Endothelial cell of umbilical vein (primary cell): ENCODE results near the gene SPAAR. TPM values are rescaled to one million over a fixed set of nuclear protein-coding genes. Genes with fewer than 3 reads are reported as not detected.
"Not testable (repeated sequence)": the region's sequence is repeated elsewhere in the genome, so short reads cannot be mapped to it uniquely, and the experiment has no call there.

Experiments used
- BruUV-seq: library from RNA; stranded (reverse); fragments of 400-500 nt; replicated peaks from 2 replicates; lab custom pipeline; 2021; lab: Mats Ljungman, UMichigan
- CTCF ChIA-PET: fragments of 300-600, 350-600 bp; sonication (Branson Sonifier 250); formaldehyde crosslinking; loops from one replicate; lab custom pipeline; 2021; ENCODE audit warnings: antibody characterized with exemption, inconsistent platforms; lab: Charles Lee
- POLR2A ChIA-PET: fragments of 300-600, 350-600 bp; sonication (Branson Sonifier 250); formaldehyde crosslinking; loops from one replicate; lab custom pipeline; 2021; ENCODE audit warnings: antibody characterized with exemption, inconsistent platforms; lab: Charles Lee
- DNase-seq: peaks from one replicate; pipeline ENCODE4 v3.0.0-alpha.2; 2011; ENCODE audit warnings: low read depth, low spot score
- FAIRE-seq: peaks from 2 replicates; lab custom pipeline; 2011; peaks lifted over from hg19 to GRCh38; lab: Jason Lieb, UNC
- H2AFZ ChIP-seq: 2 replicates; pipeline ENCODE4 v1.6.0; 2012; ENCODE audit warnings: low read depth, low read length, control low read depth, inconsistent platforms
- H3K27ac ChIP-seq: 2 replicates; pipeline ENCODE4 v1.5.1; 2011; ENCODE audit warnings: low read depth, mild to moderate bottlenecking, control low read depth, low read length, moderate library complexity; ENCODE audit not compliant: insufficient read depth
- H3K27me3 ChIP-seq, 2 experiments: 2 replicates each; pipeline versions ENCODE4 v1.6.0 to v1.6.1; 2011; ENCODE audit warnings: low read length in 2 of 2, mixed read lengths in 1 of 2; ENCODE audit not compliant: control insufficient read depth in 2 of 2, insufficient read depth in 2 of 2
- H3K36me3 ChIP-seq, 2 experiments: 2 replicates in 1 of 2; 3 replicates in 1 of 2; pipeline ENCODE4 v1.5.1; 2011; ENCODE audit warnings: low read length in 2 of 2, mild to moderate bottlenecking in 1 of 2, moderate library complexity in 1 of 2; ENCODE audit not compliant: control insufficient read depth in 2 of 2, insufficient read depth in 2 of 2; ENCODE audit errors: extremely low read depth in 1 of 2
- H3K4me1 ChIP-seq: 3 replicates; pipeline ENCODE4 v1.5.1; 2011; ENCODE audit warnings: mild to moderate bottlenecking, low read length; ENCODE audit not compliant: control insufficient read depth, insufficient read depth; ENCODE audit errors: extremely low read depth
- H3K4me2 ChIP-seq: 2 replicates; pipeline ENCODE4 v1.6.1; 2011; ENCODE audit warnings: low read length, control low read depth, mixed read lengths; ENCODE audit not compliant: insufficient read depth
- H3K4me3 ChIP-seq, 3 experiments: fragments of 200-600 bp in 1 of 3; sonication (generic), shearing (Covaris generic) in 1 of 3; replicated peaks in 1 of 3; 2 replicates each; pipeline ENCODE4 v1.5.1; 2011 to 2016; ENCODE audit warnings: control low read depth in 3 of 3, low read length in 3 of 3, mild to moderate bottlenecking in 2 of 3, inconsistent platforms in 1 of 3, low read depth in 1 of 3, moderate library complexity in 1 of 3; ENCODE audit not compliant: insufficient read depth in 1 of 3
- H3K79me2 ChIP-seq: 2 replicates; pipeline ENCODE4 v1.6.0; 2012; ENCODE audit warnings: low read length, inconsistent platforms; ENCODE audit not compliant: control insufficient read depth, insufficient read depth
- H3K9ac ChIP-seq: replicated peaks from 2 replicates; pipeline ENCODE3; 2011; ENCODE audit warnings: low read length, control low read depth; ENCODE audit not compliant: insufficient read depth; ENCODE audit errors: extremely low read depth
- H3K9me1 ChIP-seq: replicated peaks from 3 replicates; pipeline ENCODE4 v1.6.0; 2011; ENCODE audit warnings: mild to moderate bottlenecking, low read length; ENCODE audit not compliant: control insufficient read depth, insufficient read depth; ENCODE audit errors: extremely low read depth
- H3K9me3 ChIP-seq: replicated peaks from 2 replicates; pipeline ENCODE4 v1.5.1; 2012; ENCODE audit warnings: low read length, inconsistent platforms; ENCODE audit not compliant: control insufficient read depth, insufficient read depth
- H4K20me1 ChIP-seq: replicated peaks from 2 replicates; pipeline ENCODE3; 2011; ENCODE audit warnings: mild to moderate bottlenecking, low read length; ENCODE audit not compliant: control insufficient read depth, insufficient read depth; ENCODE audit errors: extremely low read depth
- CTCF ChIP-seq, 2 donors: IDR thresholded peaks; 1 replicate in 1 of 2; 2 replicates in 1 of 2; pipeline ENCODE4 v1.5.1; 2011; ENCODE audit warnings: low read length in 2 of 2, mild to moderate bottlenecking in 2 of 2, moderate library complexity in 2 of 2, control low read depth in 1 of 2, inconsistent platforms in 1 of 2, low read depth in 1 of 2; ENCODE audit not compliant: insufficient read depth in 1 of 2; ENCODE audit errors: extremely low read depth in 1 of 2
- EZH2 ChIP-seq: IDR thresholded peaks from 2 replicates; pipeline ENCODE4 v1.6.1; 2012; ENCODE audit warnings: borderline replicate concordance, low read depth, mild to moderate bottlenecking, moderate library complexity, low read length, inconsistent platforms; ENCODE audit not compliant: severe bottlenecking
- FOS ChIP-seq: IDR thresholded peaks from 2 replicates; pipeline ENCODE4 v1.6.1; 2011; ENCODE audit warnings: mild to moderate bottlenecking, low read length, moderate library complexity, borderline replicate concordance; ENCODE audit not compliant: insufficient read depth
- GATA2 ChIP-seq: IDR thresholded peaks from 2 replicates; pipeline ENCODE4 v1.7.0; 2011; ENCODE audit warnings: low read depth, mild to moderate bottlenecking, moderate library complexity, mixed read lengths, low read length; ENCODE audit not compliant: insufficient read length, insufficient read depth
- JUN ChIP-seq: IDR thresholded peaks from 2 replicates; pipeline ENCODE4 v1.6.1; 2011; ENCODE audit warnings: borderline replicate concordance, low read depth; ENCODE audit not compliant: insufficient read length, insufficient read depth
- MAX ChIP-seq: IDR thresholded peaks from 2 replicates; pipeline ENCODE4 v1.6.1; 2011; ENCODE audit not compliant: insufficient read depth, insufficient read length
- MYC ChIP-seq: IDR thresholded peaks from one replicate; pipeline ENCODE4 v1.6.1; 2011; ENCODE audit warnings: mild to moderate bottlenecking, low read depth, low read length
- POLR2A ChIP-seq: IDR thresholded peaks from 2 replicates; pipeline ENCODE4 v1.6.1; 2012; ENCODE audit warnings: low read depth, mild to moderate bottlenecking, control low read depth, low read length
- POLR2AphosphoS5 ChIP-seq: IDR thresholded peaks from 2 replicates; pipeline ENCODE4 v1.6.1; 2012; ENCODE audit warnings: low read depth, mild to moderate bottlenecking, control low read depth, low read length, moderate library complexity; ENCODE audit not compliant: insufficient read depth
- dilution Hi-C: fragments of 300-500 bp; cut with MboI; formaldehyde crosslinking; loops from one replicate; pipeline ENCODE4 v1.15.0; 2019; ENCODE audit warnings: low sequenced_read_pairs; ENCODE audit not compliant: extremely low pct_ligation_motif_present
- intact Hi-C: fragments of 100-400 bp; cut with micrococcal nuclease; formaldehyde crosslinking; loops from one replicate; pipeline ENCODE4 v1.10.0; 2022
- polyA plus RNA-seq, 4 experiments: library from polyadenylated mRNA; depleted of rRNA in 3 of 4; stranded (reverse) in 3 of 4; unstranded in 1 of 4; fragments of >200 nt; gene quantifications; 2 replicates each; pipeline versions ENCODE4 v1.2.1 to v1.2.3, GENCODE V29; 2011 to 2012; ENCODE audit warnings: missing spikeins in 1 of 4
- total RNA-seq: library from RNA; stranded (reverse); gene quantifications from 2 replicates; pipeline ENCODE4 v1.2.3, GENCODE V29; 2021

SPAAR gene
- total and polyA plus RNA-seq, 2 donors (not counting 3 experiments of a cell fraction or from before 2014, with no cell fraction given), result 20.8 to 24.8 TPM

- peak overlapping the region; percentile 23 for H3K4me2 ChIP-seq
- POLR2A ChIA-PET, FAIRE-seq, H4K20me1 ChIP-seq, H3K9ac ChIP-seq, H3K36me3 ChIP-seq, intact Hi-C loops, H3K4me3 ChIP-seq, H3K27ac ChIP-seq, H2AFZ ChIP-seq, H3K27me3 ChIP-seq, H3K9me1 ChIP-seq, dilution Hi-C loops, BruUV-seq, H3K9me3 ChIP-seq, DNase-seq: not testable (repeated sequence)
- peaks cover 33% of the 10 kb centered on the region for H3K79me2 ChIP-seq
- TF ChIP-seq POLR2A, result peak; percentile 32
- peaks cover 44% of the 10 kb centered on the region for H3K4me1 ChIP-seq
- CTCF ChIA-PET, result interaction anchor here (0.8 to 6.4 kb wide), 3 partner anchors 10 to 32 kb away, joined by 6 to 46 read pairs (median 14); no protein-coding TSS in a partner anchor
Measured at GRCh38 chr9:35913429-35913828, 4.1 kb downstream of the SPAAR start.

DNA sequence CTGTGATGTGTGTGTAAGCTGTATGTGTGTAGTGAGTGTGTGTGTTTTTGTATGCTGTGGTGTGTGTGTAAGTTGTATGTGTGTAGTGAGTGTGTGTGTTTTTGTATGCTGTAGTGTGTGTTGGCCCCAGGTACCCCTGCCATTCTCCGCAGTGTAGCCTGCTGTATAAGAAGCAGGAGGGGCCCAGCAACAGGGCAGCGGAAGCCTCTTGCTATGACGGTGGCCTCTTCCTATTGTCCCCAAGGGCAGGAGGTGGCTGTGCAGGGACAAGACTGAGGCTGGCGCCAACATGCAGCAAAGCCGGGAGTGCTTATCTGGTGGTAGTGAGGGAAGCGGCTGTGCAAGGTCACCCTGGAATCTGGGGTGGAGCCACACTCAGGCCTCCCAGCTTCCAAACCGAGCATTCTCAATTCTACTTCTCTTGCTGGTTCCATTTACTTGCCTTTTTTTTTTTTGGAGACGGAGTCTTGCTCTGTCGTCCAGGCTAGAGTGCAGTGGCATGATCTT is 5.1 kb downstream of the SPAAR start:
- H3K9me1 ChIP-seq, result no peaks in the 10 kb centered on the region
- dilution Hi-C loops (no loop called here), intact Hi-C loops (no loop called here)
- H3K36me3 ChIP-seq, result no peaks in the 10 kb centered on the region
- no peaks in the 10 kb centered on the region for H3K27me3 ChIP-seq
- no peak overlapping the region for H3K4me3 ChIP-seq
- no TSS peak for BruUV-seq
- no peak overlapping the region for H3K9ac ChIP-seq
- DNase-seq (peak; percentile 69), FAIRE-seq (peak; percentile 91)
- H3K27ac ChIP-seq, result no peak overlapping the region
- TF ChIP-seq POLR2AphosphoS5, result no peak
- no peak for TF ChIP-seq POLR2A
- TF ChIP-seq MAX, result no peak
- TF ChIP-seq GATA2, result no peak
- TF ChIP-seq CTCF (IDR thresholded peaks at IDR 0.05; ENCODE audit: extremely low read depth in 1 of 2, insufficient read depth in 1 of 2, low read depth in 1 of 2, low read length in 2 of 2), result no peak
- TF ChIP-seq JUN, result no peak
- TF ChIP-seq EZH2, result no peak
- no peak for TF ChIP-seq MYC
- TF ChIP-seq FOS, result no peak
- H3K4me1 ChIP-seq, result peaks cover 35% of the 10 kb centered on the region
- POLR2A ChIA-PET, result no interaction called here
- no peak overlapping the region for H2AFZ ChIP-seq
- H4K20me1 ChIP-seq, result no peaks in the 10 kb centered on the region
- CTCF ChIA-PET, result interaction anchor here (0.5 to 3.3 kb wide), 4 partner anchors 11 to 40 kb away, joined by 3 to 14 read pairs (median 3); no protein-coding TSS in a partner anchor
- no peak overlapping the region for H3K4me2 ChIP-seq
- H3K9me3 ChIP-seq, result no peaks in the 10 kb centered on the region
- H3K79me2 ChIP-seq, result peaks cover 32% of the 10 kb centered on the region
